HG02973 (cell line): ENCODE results near the gene UBE2N.

Source experiments
- ATAC-seq: cut with Tn5 transposase; IDR thresholded peaks from one replicate; pipeline ENCODE4 v1.9.1; 2021; ENCODE audit warnings: moderate library complexity; ENCODE audit not compliant: unreplicated experiment

Gene UBE2N, protein sequence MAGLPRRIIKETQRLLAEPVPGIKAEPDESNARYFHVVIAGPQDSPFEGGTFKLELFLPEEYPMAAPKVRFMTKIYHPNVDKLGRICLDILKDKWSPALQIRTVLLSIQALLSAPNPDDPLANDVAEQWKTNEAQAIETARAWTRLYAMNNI

DNA sequence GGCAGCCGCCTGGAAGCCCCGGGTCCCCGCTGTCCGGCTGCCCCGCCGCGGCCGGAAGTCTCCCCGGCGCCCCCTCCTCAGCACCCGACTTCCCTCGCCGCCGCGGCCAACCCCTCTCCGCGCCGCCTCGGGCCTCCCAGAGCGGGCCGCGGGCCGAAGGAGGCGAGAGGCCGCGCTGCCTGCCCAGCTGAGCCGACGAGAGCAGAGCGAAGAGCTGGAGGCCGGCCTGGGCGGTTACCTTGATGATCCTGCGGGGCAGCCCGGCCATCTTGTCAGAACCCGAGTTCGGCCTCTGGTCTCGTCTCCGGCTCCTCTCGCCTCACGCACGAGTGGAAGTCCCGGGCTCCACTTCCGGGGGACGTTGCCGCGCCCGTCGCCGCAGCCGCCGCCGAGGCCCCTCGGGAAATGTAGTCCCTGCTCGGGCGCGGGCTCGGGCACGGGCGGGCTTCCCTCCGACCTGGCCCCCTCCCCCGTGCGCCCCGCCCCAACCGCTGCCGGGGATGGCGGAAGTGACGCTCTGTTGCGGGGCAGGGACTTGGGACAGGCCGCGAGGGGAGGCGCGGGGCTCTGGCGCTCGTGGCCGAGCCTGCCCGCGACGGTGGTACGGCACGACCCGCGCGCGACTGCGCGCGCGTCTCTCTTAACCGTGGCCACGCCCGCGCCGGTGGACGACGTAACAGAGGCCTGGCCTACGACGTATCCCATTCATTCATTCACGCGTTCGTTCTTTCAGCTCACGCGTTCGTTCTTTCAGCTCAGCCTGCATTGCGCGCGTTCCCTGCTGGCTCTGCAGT, at the start of gene UBE2N:
Gene UBE2N (minus strand): TSS at position 331 of the 794 bp plus-strand sequence. CDS start 63 bp downstream, at position 268.
- ATAC-seq = peak; percentile 70

DNA sequence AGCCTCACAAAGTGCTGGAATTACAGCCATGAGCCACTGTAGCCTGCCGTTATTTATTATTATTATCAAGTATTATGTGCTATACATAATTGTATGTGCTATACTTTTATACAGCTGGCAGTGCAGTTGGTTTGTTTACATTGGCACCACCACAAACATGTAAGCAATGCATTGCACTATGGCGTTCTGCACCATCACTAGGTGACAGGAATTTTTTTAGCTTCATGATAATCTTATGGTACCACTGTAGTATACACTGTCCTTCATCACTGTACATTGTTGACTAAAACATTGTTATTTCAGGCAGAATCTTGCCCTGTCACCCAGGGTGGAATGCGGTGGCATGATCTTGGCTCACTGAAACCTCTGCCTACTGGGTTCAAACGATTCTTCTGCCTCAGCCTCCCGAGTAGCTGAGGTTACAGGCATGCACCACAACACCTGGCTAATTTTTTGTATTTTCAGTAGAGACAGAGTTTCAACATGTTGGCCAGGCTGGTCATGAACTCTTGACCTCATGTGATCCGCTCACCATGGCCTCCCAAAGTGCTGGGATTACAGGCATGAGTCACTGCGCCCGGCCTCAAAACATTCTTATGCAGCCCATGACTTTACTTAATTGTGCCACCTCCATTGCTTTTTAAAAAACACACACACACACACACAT, 42.7 kb upstream of the UBE2N start:
- no peak for ATAC-seq

DNA sequence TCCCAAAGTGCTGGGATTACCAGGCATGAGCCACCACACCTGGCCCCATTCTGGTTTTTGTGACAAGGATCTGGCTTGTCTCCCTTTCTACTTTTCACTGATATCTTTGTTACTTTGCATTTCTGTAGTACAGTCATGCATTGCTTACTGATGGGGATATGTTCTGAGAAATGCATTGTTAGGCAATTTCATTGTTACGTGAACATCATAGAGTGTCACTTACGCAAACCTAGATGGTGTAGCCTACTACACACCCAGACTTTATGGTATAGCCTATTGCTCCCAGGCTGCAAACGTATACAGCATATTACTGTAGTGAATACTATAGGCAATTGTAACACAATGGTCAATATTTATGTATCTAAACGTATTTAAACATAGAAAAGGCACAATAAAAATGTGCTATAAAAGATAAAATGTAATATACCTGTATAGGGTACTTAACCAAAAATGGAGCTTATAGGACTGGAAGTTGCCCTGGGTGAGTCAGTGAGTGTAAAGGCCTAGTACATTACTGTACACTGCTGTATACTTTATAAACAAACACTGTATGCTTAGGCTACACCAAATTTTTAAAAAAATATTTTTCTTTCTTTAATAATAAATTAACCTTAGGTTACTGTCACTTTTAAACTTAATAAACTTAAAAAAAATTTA, 41.5 kb upstream of the UBE2N start:
- ATAC-seq = no peak

DNA sequence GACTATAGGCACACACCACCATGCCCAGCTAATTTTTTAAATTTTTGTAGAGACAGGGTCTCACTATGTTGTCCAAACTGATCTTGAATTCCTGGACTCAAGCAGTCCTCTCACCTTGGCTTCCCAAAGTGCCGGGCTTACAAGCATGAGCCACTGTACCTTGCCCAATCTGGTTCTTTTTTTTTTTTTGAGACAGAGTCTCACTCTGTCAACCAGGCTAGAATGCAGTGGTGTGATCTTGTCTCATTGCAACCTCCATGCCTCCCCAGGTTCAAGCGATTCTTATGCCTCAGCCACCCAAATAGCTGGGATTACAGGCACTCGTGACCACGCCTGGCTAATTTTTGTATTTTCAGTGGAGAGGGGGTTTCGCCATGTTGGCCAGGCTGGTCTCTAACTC, 41.0 kb upstream of the UBE2N start:
- no peak for ATAC-seq

DNA sequence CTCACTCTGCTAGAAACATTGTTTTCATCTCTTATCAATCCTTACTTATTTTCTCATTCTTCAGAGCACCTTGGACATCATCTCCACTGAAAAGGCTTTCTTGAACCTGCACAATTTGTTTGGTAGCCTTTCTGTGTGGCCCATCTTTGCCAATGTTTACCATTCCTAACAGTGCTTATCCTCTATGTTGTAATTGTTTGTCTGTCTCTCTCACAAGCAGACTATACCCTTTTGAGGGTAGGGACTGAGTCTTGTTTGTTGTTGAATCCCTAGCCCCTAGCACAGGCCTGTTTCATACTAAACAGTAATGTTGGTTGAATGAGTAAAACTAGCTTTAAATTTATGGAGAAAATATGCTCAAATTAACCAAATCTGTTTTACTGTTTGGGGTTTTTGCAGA, 34.8 kb upstream of the UBE2N start:
- ATAC-seq = no peak

DNA sequence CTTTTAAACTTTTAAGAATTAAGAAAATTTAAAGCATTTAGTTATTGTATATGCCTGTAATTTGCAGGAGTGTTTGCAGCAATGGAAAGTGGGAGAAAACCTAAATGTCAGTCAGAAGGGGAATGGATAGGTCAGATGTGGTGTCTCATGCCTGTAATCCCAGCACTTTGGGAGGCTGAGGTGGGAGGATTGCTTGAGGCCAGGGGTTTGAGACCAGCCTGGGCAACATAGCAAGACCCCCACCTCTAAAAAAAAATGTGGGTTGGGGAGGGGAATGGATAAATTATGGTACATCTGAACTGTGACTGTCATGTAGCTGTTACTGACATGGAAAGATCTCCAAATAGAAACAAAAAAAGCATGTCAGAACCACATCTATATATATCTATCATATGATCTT, 27.6 kb upstream of the UBE2N start:
- no peak for ATAC-seq

DNA sequence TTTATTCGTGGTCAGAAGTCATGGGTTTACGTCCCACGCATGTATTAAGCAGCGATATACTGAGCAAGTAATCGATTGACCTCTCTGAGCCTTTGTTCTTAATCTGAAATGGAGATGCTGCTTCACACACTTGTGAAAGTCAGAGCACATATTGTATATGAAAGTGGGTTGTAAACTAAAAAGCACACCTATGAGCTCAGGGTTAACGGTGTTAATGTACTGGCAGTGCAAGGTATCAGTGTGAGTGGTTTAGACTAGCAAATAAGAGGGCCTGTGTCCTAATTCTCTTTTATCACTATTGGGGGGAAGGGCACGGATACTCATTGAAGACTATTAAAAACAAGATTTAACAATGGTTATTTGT, 26.2 kb upstream of the UBE2N start:
- ATAC-seq = peak; percentile 23

DNA sequence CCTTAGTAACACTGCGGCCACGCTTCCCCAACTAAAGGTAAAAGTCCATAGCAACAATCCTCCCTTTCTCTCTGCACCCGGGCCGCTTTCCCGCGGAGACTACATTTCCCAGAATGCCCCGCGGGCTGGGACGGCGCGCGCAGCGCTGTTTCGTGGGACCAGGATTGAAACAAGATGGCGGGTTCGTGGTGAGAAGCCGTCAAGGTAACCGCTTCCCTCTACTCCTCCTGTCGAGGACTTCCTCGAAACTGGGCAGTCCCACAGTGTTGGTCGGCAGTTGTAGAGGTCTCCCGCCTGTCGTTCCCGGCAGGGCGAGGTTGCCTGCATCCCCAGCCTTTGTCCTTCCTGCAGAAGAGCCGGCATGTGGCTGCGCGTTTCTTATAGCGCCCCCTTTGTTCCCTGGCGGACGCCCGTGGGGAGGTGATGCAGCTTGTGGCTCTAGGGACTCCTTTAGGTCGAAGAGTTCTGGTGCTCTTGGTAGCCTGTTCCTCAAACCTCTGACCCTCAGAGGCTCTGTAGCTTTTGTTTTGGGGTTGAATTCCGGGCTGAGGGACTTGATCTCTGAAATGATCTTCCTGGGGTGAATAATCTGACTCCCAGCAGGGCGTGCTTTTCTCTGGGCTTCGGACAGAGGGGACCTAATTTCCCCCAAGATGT, 25.7 kb upstream of the UBE2N start, which contains the start of gene MRPL42:
Gene MRPL42 (plus strand): TSS at position 164 of the 657 bp plus-strand sequence. CDS start 1,772 bp downstream, outside the sequence.
- peak; percentile 85 for ATAC-seq

DNA sequence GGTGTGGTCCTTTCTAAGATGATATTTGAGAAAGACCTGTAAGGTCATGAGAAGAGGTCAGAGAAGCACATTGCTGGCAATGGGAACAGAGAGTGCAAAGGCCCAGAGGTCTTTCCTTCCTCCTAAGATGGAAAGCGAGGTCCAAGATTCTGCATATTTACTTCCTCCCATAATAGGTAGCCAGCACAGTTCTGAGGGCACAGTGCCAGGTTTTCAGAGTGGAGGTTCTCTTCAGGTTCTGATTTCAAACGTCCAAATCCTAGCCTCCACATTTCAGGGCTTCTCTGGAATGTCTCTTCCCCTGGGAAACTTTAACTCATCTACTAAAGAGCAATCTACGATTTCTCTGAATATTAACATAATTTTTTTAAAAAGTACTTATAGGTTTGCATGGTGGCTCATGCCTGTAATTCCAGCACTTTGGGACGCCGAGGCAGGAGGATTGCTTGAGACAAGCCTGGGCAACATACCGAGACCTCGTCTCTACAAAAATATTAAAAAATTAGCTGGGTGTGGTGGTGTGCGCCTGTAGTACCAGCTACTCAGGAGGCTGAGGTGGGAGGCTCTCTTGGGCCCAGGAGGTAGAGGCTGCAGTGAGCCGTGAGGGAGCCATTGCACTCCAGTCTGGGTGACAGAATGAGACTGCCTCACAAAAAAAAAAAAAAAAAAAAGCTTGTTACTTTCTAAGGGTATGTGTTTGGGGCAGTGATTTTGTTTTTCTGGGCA, 25.0 kb upstream of the UBE2N start:
- no peak for ATAC-seq

DNA sequence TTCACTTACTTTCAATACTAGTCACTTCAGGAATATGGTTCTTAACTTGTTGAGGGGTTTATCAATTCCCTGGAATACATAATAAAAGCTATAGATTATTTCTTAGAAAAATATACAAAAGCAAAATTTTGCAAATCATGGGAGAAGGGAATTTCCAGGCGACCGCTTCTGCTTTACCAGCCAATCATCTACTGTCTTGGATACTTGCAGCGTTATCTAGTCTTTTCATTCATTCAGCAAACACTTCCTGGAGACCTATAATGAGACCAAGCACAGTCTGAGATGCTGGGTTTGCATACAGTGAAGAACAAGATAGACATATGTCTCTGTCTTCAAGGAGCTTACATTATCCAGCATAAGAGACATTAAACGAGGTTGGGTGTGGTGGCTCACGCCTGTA, 24.1 kb upstream of the UBE2N start:
- no peak for ATAC-seq

DNA sequence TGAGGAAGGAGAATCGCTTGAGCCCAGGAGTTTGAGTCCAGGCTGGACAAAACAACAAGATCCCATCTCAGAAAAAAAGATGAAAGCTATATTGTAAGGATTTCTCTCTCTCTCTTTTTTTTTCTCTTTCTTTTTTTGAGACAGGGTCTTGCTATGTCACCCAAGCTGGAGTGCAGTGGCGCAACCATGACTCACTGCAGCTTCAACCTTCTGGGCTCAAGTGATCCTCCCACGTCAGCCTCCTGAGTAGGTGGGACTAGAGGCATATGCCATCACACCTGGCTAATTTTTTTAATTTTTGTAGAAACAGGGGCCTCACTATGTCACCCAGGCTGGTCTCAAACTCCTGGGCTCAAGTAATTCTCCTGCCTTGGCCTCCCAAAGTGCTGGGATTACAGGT, 19.8 kb upstream of the UBE2N start:
- no peak for ATAC-seq

DNA sequence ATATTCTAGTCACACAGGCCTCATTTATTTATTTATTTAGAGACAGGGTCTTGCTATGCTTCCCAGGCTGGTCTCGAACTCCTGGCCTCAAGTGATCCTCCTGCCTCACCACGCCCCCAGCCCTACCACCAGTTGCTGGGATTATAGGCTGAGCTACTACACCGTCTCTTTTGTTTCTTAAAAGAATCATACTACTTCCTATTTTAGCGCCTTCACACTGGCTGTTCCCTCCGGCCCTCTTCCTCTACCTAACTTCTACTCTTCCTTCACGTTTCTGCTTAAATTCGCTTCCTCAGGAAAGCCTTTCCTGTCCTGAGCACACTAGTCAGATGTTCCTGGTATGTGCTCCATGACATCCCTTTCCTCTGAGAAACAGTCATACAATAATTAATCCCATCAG, 19.2 kb upstream of the UBE2N start:
- no peak for ATAC-seq

DNA sequence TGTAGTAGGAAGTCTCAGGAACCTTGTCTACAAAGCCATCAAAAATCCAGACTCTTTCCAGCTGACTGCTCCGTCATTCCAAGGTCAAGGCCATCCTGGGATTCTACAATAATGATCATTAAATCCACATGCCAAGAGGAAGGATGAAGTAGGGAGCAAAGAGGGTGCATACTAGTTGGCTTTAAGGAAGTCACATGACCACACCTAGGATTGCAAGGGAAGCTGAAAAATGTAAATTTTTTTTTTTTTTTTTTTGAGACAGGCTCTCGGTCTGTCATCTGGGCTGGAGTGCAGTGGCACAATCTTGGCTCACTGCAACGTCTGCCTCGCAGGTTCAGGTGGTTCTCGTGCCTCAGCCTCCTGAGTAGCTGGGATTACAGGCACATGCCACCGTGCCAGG, 18.3 kb upstream of the UBE2N start:
- no peak for ATAC-seq

DNA sequence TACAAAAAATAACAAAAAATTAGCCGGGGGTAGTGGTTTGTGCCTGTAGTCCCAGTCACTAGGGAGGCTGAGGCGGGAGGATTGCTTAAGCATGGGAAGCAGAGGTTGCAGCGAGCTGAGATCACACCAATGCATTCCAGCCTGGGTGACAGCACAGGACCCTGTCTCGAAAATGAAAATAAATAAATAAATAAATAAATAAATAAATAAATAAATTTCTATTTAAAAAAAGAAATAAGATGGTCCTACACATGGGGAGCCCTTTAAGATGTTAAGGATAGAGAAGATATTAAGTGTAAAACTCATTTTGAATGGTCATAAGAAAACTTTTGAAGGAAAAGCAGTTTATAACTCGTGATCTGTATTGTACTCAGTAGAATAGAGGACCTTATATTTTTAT, 17.4 kb upstream of the UBE2N start:
- ATAC-seq = no peak

DNA sequence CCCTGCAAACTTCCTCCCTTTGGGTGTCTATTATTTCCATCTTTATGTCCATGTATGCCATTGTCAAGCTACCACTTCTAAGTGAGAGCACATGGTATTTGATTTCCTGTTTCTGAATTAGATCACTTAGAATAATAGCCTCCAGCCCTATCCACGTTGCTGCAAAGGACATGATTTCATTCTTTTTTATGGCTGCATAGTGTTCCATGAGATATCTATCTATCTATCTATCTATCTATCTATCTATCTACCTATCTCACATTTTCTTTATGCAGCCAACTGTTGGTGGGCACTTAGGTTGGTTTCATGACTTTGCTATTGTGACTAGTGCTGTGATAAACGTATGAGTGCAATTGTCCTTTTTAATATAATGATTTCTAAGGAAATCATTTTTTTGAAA, 14.3 kb upstream of the UBE2N start:
- ATAC-seq = no peak

DNA sequence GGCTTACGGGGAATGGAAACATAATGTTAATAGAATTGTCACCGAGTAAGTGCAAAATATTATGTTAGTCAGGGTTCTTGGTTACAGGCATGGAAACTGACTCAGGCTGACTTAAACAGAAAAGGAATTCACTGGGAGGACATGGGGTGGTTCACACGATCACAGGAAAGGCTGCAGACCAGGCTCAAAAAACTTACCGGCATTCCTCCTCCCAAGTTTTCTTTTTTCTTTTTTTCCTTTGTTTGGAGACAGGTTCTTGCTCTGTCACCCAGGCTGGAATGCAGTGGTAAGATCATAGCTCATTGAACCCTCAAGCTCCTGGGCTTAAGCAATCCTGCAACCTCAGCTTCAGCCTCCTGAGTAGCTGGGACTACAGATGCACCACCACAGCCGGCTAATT, 11.9 kb upstream of the UBE2N start:
- ATAC-seq = no peak

DNA sequence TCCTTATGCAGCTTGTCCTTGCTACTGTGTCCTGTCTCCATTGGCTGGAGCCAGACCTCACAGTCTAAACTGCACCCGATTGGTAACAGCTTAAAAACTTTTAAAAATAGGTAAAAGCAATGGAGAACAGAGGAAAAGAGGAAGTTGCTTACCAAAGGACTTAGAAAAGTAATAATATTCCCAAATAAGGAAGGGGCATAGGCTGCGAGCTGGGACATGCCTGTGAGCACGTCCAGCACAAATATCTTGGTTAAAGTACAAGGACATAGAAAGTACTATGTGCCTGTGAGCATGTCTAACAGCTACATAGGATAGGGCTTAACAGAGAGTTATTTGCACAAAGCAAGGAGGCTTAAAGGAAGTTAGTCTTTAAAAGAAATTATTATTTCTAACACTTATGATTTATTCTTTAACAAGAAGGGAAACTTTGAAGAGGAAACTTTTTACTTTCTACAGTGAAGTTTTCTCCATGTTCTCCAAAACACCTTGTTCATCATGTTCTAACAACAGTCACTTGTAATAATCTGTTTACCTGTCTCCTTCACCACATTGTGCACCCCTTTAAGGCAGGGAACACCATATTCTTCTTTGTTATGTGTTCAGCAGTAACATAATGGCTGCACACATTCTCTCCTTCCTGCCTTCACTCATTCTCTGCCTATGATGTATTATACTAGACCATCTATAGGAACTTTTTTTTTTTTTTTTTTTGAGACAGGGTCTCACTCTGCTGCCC, 9.8 kb upstream of the UBE2N start:
- no peak for ATAC-seq

DNA sequence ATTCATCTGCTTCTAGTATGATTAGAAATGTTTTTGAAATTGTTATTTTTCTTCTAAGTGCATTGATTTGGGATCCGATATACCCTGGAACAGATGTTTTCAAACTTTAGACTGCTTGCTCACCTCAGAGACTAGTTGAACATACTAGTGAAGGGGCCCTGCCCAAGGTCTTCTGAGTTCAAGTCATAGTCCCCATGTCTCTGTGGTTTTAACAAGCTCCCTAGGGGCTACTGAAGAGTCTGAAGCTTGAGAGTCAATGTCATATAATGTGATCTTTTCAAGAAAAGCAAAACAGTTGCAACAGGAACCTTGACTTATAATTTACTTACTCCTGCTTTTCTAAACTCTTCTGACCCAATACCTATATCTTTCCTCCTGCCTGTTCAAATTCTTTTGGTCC, 7.5 kb upstream of the UBE2N start:
- peak; percentile 84 for ATAC-seq

DNA sequence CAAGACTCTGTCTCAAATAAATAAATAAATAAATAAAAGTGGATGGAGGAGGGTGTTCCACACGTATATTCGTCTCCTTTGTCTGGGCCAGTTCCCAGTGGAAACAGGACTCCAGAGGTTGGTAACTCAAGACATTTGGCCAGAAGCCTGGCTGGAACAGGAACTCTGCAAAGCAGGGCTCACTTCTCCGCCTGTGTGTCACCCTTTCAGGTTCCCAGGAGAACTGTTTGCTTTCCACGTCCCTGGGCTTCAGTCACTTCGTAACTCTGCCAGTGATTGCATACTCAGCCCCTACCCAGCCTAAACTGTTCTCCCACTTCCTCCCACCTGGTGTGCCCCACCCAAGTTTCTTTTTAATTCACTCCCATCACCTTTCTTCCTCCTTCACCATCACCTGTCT, 7.0 kb upstream of the UBE2N start:
- ATAC-seq = no peak
